SKM-1 (cell line): ENCODE results near the gene USP32.
A peak's percentile ranks its signal among the peaks of the same experiment; 100 is the strongest.
"Not testable (repeated sequence)": the region's sequence is repeated elsewhere in the genome, so short reads cannot be mapped to it uniquely, and the experiment has no call there.

Experiments
- DNase-seq: peaks from one replicate; lab custom pipeline; 2025; ENCODE audit not compliant: unreplicated experiment; lab: John Stamatoyannopoulos, UW

The USP32 gene

GRCh38 chr17:60378187-60378586 lies 13.7 kb downstream of the USP32 start:
- DNase-seq, result not testable (repeated sequence)

GRCh38 chr17:60372790-60373483 lies 19.0 kb downstream of the USP32 start:
- no peak for DNase-seq

GRCh38 chr17:60371818-60372510 lies 20.0 kb downstream of the USP32 start:
- DNase-seq, result peak; percentile 87

GRCh38 chr17:60371416-60371815 lies 20.5 kb downstream of the USP32 start:
- DNase-seq, result no peak

GRCh38 chr17:60369727-60370126 lies 22.2 kb downstream of the USP32 start:
- DNase-seq, result no peak

GRCh38 chr17:60363700-60364405 lies 28.1 kb downstream of the USP32 start:
- DNase-seq, result no peak

GRCh38 chr17:60362329-60362728 lies 29.6 kb downstream of the USP32 start:
- DNase-seq, result no peak

GRCh38 chr17:60361889-60362288 lies 30.0 kb downstream of the USP32 start:
- no peak for DNase-seq

- DNase-seq, result no peak
These were observed 32.5 kb downstream of the USP32 start for GRCh38 chr17:60359415-60359814.

- no peak for DNase-seq
These were observed 33.2 kb downstream of the USP32 start for GRCh38 chr17:60358606-60359225.

- no peak for DNase-seq
These were observed 35.0 kb downstream of the USP32 start for GRCh38 chr17:60356940-60357339.

GRCh38 chr17:60355663-60356594 lies 36.0 kb downstream of the USP32 start:
- no peak for DNase-seq

- DNase-seq, result no peak
These were observed 37.7 kb downstream of the USP32 start for GRCh38 chr17:60354223-60354622.

GRCh38 chr17:60353773-60354172 lies 38.2 kb downstream of the USP32 start:
- no peak for DNase-seq

- DNase-seq, result no peak
These were observed 39.4 kb downstream of the USP32 start for GRCh38 chr17:60352569-60352968.

- no peak for DNase-seq
These were observed 39.9 kb downstream of the USP32 start for GRCh38 chr17:60352071-60352470.

GRCh38 chr17:60351012-60351695 lies 40.8 kb downstream of the USP32 start:
- no peak for DNase-seq

- DNase-seq, result no peak
These were observed 43.3 kb downstream of the USP32 start for GRCh38 chr17:60348616-60349015.

GRCh38 chr17:60345233-60345632 lies 46.7 kb downstream of the USP32 start:
- no peak for DNase-seq

- DNase-seq, result not testable (repeated sequence)
These were observed 49.4 kb downstream of the USP32 start for GRCh38 chr17:60342492-60342891.
